ENCODE data around the gene GPR26.

The GPR26 gene

GRCh38 chr10:123673198-123673597, 7.0 kb downstream of the GPR26 start:
- no peak for DNase-seq
- Mint-ChIP-seq H3K27me3 (peaks cover 4% of the 10 kb centered on the region), H3K4me3 (no peak overlapping the region), H3K27ac (no peak overlapping the region), H3K36me3 (no peaks in the 10 kb centered on the region), H3K9me3 (no peaks in the 10 kb centered on the region), H3K4me1 (no peaks in the 10 kb centered on the region)
- CTCF ChIA-PET = no interaction called here

GRCh38 chr10:123674741-123675140, 8.6 kb downstream of the GPR26 start:
- CTCF ChIA-PET = interaction anchor here (1.5 kb wide), 1 partner anchor 43 kb away, joined by 3 read pairs; no protein-coding TSS in a partner anchor
- H3K4me1 Mint-ChIP-seq = no peaks in the 10 kb centered on the region
- H3K36me3 Mint-ChIP-seq = no peaks in the 10 kb centered on the region
- no peak overlapping the region for H3K4me3 Mint-ChIP-seq
- no peak for DNase-seq
- H3K27ac Mint-ChIP-seq = no peak overlapping the region
- H3K9me3 Mint-ChIP-seq = no peaks in the 10 kb centered on the region
- no peaks in the 10 kb centered on the region for H3K27me3 Mint-ChIP-seq

- no peak for DNase-seq
- no peak overlapping the region for H3K27ac Mint-ChIP-seq
- no peaks in the 10 kb centered on the region for H3K9me3 Mint-ChIP-seq
- CTCF ChIA-PET = interaction anchor here (1.5 kb wide), 1 partner anchor 42 kb away, joined by 3 read pairs; no protein-coding TSS in a partner anchor
- H3K4me3 Mint-ChIP-seq = no peak overlapping the region
- H3K36me3 Mint-ChIP-seq = no peaks in the 10 kb centered on the region
- H3K4me1 Mint-ChIP-seq = no peaks in the 10 kb centered on the region
- H3K27me3 Mint-ChIP-seq = no peaks in the 10 kb centered on the region
Observed at GRCh38 chr10:123675811-123676210, 9.7 kb downstream of the GPR26 start.

- H3K36me3 Mint-ChIP-seq = no peaks in the 10 kb centered on the region
- no peak for DNase-seq
Observed at GRCh38 chr10:123677556-123677955, 11.4 kb downstream of the GPR26 start.

GRCh38 chr10:123678376-123678775, 12.2 kb downstream of the GPR26 start:
- Mint-ChIP-seq H3K27ac (no peak overlapping the region), H3K4me3 (no peak overlapping the region), H3K9me3 (no peaks in the 10 kb centered on the region), H3K4me1 (no peaks in the 10 kb centered on the region), H3K36me3 (no peaks in the 10 kb centered on the region), H3K27me3 (no peaks in the 10 kb centered on the region)
- CTCF ChIA-PET = no interaction called here
- DNase-seq = no peak

More at GRCh38 chr10:123677556-123677955, 11.4 kb downstream of the GPR26 start:
- H3K9me3 Mint-ChIP-seq = no peaks in the 10 kb centered on the region
- no peak overlapping the region for H3K27ac Mint-ChIP-seq
- CTCF ChIA-PET = no interaction called here
- H3K4me3 Mint-ChIP-seq = no peak overlapping the region
- no peaks in the 10 kb centered on the region for H3K4me1 Mint-ChIP-seq
- no peaks in the 10 kb centered on the region for H3K27me3 Mint-ChIP-seq

GRCh38 chr10:123681285-123681684, 15.1 kb downstream of the GPR26 start:
- no peak for DNase-seq
- no peaks in the 10 kb centered on the region for H3K4me1 Mint-ChIP-seq
- no peaks in the 10 kb centered on the region for H3K36me3 Mint-ChIP-seq
- CTCF ChIA-PET = no interaction called here
- no peak overlapping the region for H3K4me3 Mint-ChIP-seq
- H3K27ac Mint-ChIP-seq = no peak overlapping the region
- no peaks in the 10 kb centered on the region for H3K27me3 Mint-ChIP-seq
- H3K9me3 Mint-ChIP-seq = no peaks in the 10 kb centered on the region

GRCh38 chr10:123682477-123682876, 16.3 kb downstream of the GPR26 start:
- Mint-ChIP-seq H3K4me1 (no peaks in the 10 kb centered on the region), H3K27ac (no peak overlapping the region), H3K36me3 (no peaks in the 10 kb centered on the region), H3K9me3 (no peaks in the 10 kb centered on the region), H3K27me3 (no peaks in the 10 kb centered on the region), H3K4me3 (no peak overlapping the region)
- CTCF ChIA-PET = no interaction called here
- no peak for DNase-seq

- Mint-ChIP-seq H3K4me3 (no peak overlapping the region), H3K4me1 (no peaks in the 10 kb centered on the region), H3K9me3 (no peaks in the 10 kb centered on the region), H3K27me3 (no peaks in the 10 kb centered on the region), H3K27ac (no peak overlapping the region), H3K36me3 (no peaks in the 10 kb centered on the region)
- CTCF ChIA-PET = no interaction called here
- DNase-seq = no peak
Observed at GRCh38 chr10:123683459-123683858, 17.3 kb downstream of the GPR26 start.

- H3K36me3 Mint-ChIP-seq = no peaks in the 10 kb centered on the region
- CTCF ChIA-PET = no interaction called here
- H3K4me3 Mint-ChIP-seq = no peak overlapping the region
- no peak for DNase-seq
- no peak overlapping the region for H3K27ac Mint-ChIP-seq
- H3K4me1 Mint-ChIP-seq = no peaks in the 10 kb centered on the region
- H3K27me3 Mint-ChIP-seq = no peaks in the 10 kb centered on the region
- no peaks in the 10 kb centered on the region for H3K9me3 Mint-ChIP-seq
Observed at GRCh38 chr10:123683865-123684264, 17.7 kb downstream of the GPR26 start.

GRCh38 chr10:123685260-123685659, 19.1 kb downstream of the GPR26 start:
- no peak overlapping the region for H3K4me3 Mint-ChIP-seq
- H3K36me3 Mint-ChIP-seq = no peaks in the 10 kb centered on the region
- H3K9me3 Mint-ChIP-seq = no peaks in the 10 kb centered on the region
- no peak overlapping the region for H3K27ac Mint-ChIP-seq
- no peak for DNase-seq
- CTCF ChIA-PET = no interaction called here
- H3K27me3 Mint-ChIP-seq = no peaks in the 10 kb centered on the region
- H3K4me1 Mint-ChIP-seq = no peaks in the 10 kb centered on the region

GRCh38 chr10:123687758-123688157, 21.6 kb downstream of the GPR26 start:
- Mint-ChIP-seq H3K36me3 (no peaks in the 10 kb centered on the region), H3K9me3 (no peaks in the 10 kb centered on the region), H3K4me3 (no peak overlapping the region), H3K27me3 (no peaks in the 10 kb centered on the region), H3K27ac (no peak overlapping the region), H3K4me1 (no peaks in the 10 kb centered on the region)
- CTCF ChIA-PET = no interaction called here
- DNase-seq = no peak

GRCh38 chr10:123689880-123690279, 23.7 kb downstream of the GPR26 start:
- no peaks in the 10 kb centered on the region for H3K4me1 Mint-ChIP-seq

GRCh38 chr10:123703195-123703790, 37.1 kb downstream of the GPR26 start:
- no peak for DNase-seq
- no peaks in the 10 kb centered on the region for H3K36me3 Mint-ChIP-seq
- H3K27me3 Mint-ChIP-seq = no peaks in the 10 kb centered on the region
- H3K27ac Mint-ChIP-seq = no peak overlapping the region
- H3K4me1 Mint-ChIP-seq = no peaks in the 10 kb centered on the region
- no peak overlapping the region for H3K4me3 Mint-ChIP-seq
- CTCF ChIA-PET = no interaction called here
- no peaks in the 10 kb centered on the region for H3K9me3 Mint-ChIP-seq

More at GRCh38 chr10:123689880-123690279, 23.7 kb downstream of the GPR26 start:
- Mint-ChIP-seq H3K36me3 (no peaks in the 10 kb centered on the region), H3K4me3 (no peak overlapping the region), H3K27me3 (no peaks in the 10 kb centered on the region), H3K27ac (no peak overlapping the region), H3K9me3 (no peaks in the 10 kb centered on the region)
- no peak for DNase-seq
- CTCF ChIA-PET = no interaction called here

- H3K9me3 Mint-ChIP-seq = no peaks in the 10 kb centered on the region
- CTCF ChIA-PET = no interaction called here
- H3K27me3 Mint-ChIP-seq = peaks cover 4% of the 10 kb centered on the region
- no peak overlapping the region for H3K27ac Mint-ChIP-seq
- no peaks in the 10 kb centered on the region for H3K36me3 Mint-ChIP-seq
- no peak for DNase-seq
- no peak overlapping the region for H3K4me3 Mint-ChIP-seq
- no peaks in the 10 kb centered on the region for H3K4me1 Mint-ChIP-seq
Observed at GRCh38 chr10:123704076-123704475, 37.9 kb downstream of the GPR26 start.

- Mint-ChIP-seq H3K36me3 (no peaks in the 10 kb centered on the region), H3K27me3 (peaks cover 4% of the 10 kb centered on the region), H3K4me1 (no peaks in the 10 kb centered on the region), H3K9me3 (no peaks in the 10 kb centered on the region), H3K27ac (no peak overlapping the region), H3K4me3 (no peak overlapping the region)
- no peak for DNase-seq
- CTCF ChIA-PET = no interaction called here
Observed at GRCh38 chr10:123704812-123705211, 38.7 kb downstream of the GPR26 start.

GRCh38 chr10:123706236-123706635, 40.1 kb downstream of the GPR26 start:
- Mint-ChIP-seq H3K9me3 (no peaks in the 10 kb centered on the region), H3K36me3 (no peaks in the 10 kb centered on the region), H3K27me3 (peaks cover 4% of the 10 kb centered on the region), H3K4me3 (no peak overlapping the region), H3K27ac (no peak overlapping the region), H3K4me1 (no peaks in the 10 kb centered on the region)
- CTCF ChIA-PET = no interaction called here
- DNase-seq = no peak
